Activated naive CD8-positive, alpha-beta T cell treated with anti-CD3 and anti-CD28 coated beads, Interleukin-2, amount 10 ng/mL, durations not matched to agents 7 days and 5 days (primary cell): ENCODE measurements around the gene SMAD2. TPM values are rescaled to one million over a fixed set of nuclear protein-coding genes. Genes with fewer than 3 reads are reported as not detected.
"Not testable (repeated sequence)": the region's sequence is repeated elsewhere in the genome, so short reads cannot be mapped to it uniquely, and the experiment has no call there.

Experiments
- ATAC-seq: fragments of 150-1000 bp; cut with Tn5 transposase; one replicate; pipeline ENCODE4 v1.10.0; 2021; ENCODE audit warnings: low read depth, moderate library complexity
- POLR2A ChIA-PET: fragments of 350-600 bp; sonication (Branson Sonifier 250); formaldehyde crosslinking; loops from one replicate; lab custom pipeline; 2021; ENCODE audit warnings: antibody characterized with exemption; lab: Charles Lee
- DNase-seq: peaks from one replicate; pipeline ENCODE4 v3.0.0; 2021
- H3K27ac Mint-ChIP-seq: one replicate; pipeline ENCODE4 v1.8.0; 2022; ENCODE audit warnings: mild to moderate bottlenecking, mixed read lengths
- H3K27me3 Mint-ChIP-seq: one replicate; pipeline ENCODE4 v1.8.0; 2022; ENCODE audit warnings: mild to moderate bottlenecking, moderate library complexity, mixed read lengths
- H3K36me3 Mint-ChIP-seq: one replicate; pipeline ENCODE4 v1.8.0; 2021; ENCODE audit warnings: mild to moderate bottlenecking, mixed read lengths
- H3K4me1 Mint-ChIP-seq: one replicate; pipeline ENCODE4 v1.8.0; 2021; ENCODE audit warnings: mixed read lengths
- H3K4me3 Mint-ChIP-seq: one replicate; pipeline ENCODE4 v1.8.0; 2022; ENCODE audit warnings: mild to moderate bottlenecking, moderate library complexity, mixed read lengths
- H3K9me3 Mint-ChIP-seq: one replicate; pipeline ENCODE4 v1.8.0; 2021; ENCODE audit warnings: mixed read lengths
- total RNA-seq, 2 experiments: library from RNA; stranded (reverse); gene quantifications; one replicate each; pipeline ENCODE4 v1.2.3, GENCODE V29; 2021

Gene SMAD2
- total RNA-seq, 2 experiments from 2014 or later = 119 to 127 TPM

GRCh38 chr18:47842836-47843235, 87.6 kb downstream of the SMAD2 start:
- ATAC-seq (no peak), DNase-seq (no peak)
- H3K9me3 Mint-ChIP-seq = no peaks in the 10 kb centered on the region
- no peak overlapping the region for H3K27ac Mint-ChIP-seq
- peaks cover 43% of the 10 kb centered on the region for H3K36me3 Mint-ChIP-seq
- no peak overlapping the region for H3K4me3 Mint-ChIP-seq
- H3K4me1 Mint-ChIP-seq = no peaks in the 10 kb centered on the region
- POLR2A ChIA-PET = no interaction called here
- no peaks in the 10 kb centered on the region for H3K27me3 Mint-ChIP-seq

GRCh38 chr18:47838396-47838795, 92.1 kb downstream of the SMAD2 start:
- POLR2A ChIA-PET = no interaction called here

GRCh38 chr18:47832348-47832747, 98.1 kb downstream of the SMAD2 start:
- ATAC-seq (no peak), DNase-seq (no peak)
- H3K4me3 Mint-ChIP-seq = no peak overlapping the region
- POLR2A ChIA-PET = no interaction called here
- no peaks in the 10 kb centered on the region for H3K4me1 Mint-ChIP-seq
- peaks cover 38% of the 10 kb centered on the region for H3K36me3 Mint-ChIP-seq
- no peaks in the 10 kb centered on the region for H3K27me3 Mint-ChIP-seq
- peaks cover 2% of the 10 kb centered on the region for H3K9me3 Mint-ChIP-seq
- no peak overlapping the region for H3K27ac Mint-ChIP-seq

More at GRCh38 chr18:47838396-47838795, 92.1 kb downstream of the SMAD2 start:
- no peak for ATAC-seq
- Mint-ChIP-seq H3K27me3 (no peaks in the 10 kb centered on the region), H3K27ac (no peak overlapping the region), H3K9me3 (no peaks in the 10 kb centered on the region), H3K36me3 (peaks cover 52% of the 10 kb centered on the region), H3K4me1 (no peaks in the 10 kb centered on the region), H3K4me3 (no peak overlapping the region)
- no peak for DNase-seq

- Mint-ChIP-seq H3K4me1 (no peaks in the 10 kb centered on the region), H3K4me3 (no peak overlapping the region), H3K9me3 (peaks cover 2% of the 10 kb centered on the region), H3K27me3 (no peaks in the 10 kb centered on the region), H3K27ac (no peak overlapping the region), H3K36me3 (peaks cover 37% of the 10 kb centered on the region)
- no peak for ATAC-seq
- DNase-seq = no peak
- POLR2A ChIA-PET = no interaction called here
These were observed 99.1 kb downstream of the SMAD2 start for GRCh38 chr18:47831351-47831750.

GRCh38 chr18:47830772-47831171, 99.7 kb downstream of the SMAD2 start:
- no peaks in the 10 kb centered on the region for H3K27me3 Mint-ChIP-seq
- H3K9me3 Mint-ChIP-seq = peaks cover 2% of the 10 kb centered on the region

GRCh38 chr18:47829831-47830230, 100.6 kb downstream of the SMAD2 start:
- no peak for ATAC-seq
- H3K27me3 Mint-ChIP-seq = no peaks in the 10 kb centered on the region
- H3K9me3 Mint-ChIP-seq = peaks cover 2% of the 10 kb centered on the region
- no peak overlapping the region for H3K4me3 Mint-ChIP-seq
- DNase-seq = no peak
- POLR2A ChIA-PET = no interaction called here
- H3K4me1 Mint-ChIP-seq = no peaks in the 10 kb centered on the region
- no peak overlapping the region for H3K27ac Mint-ChIP-seq
- H3K36me3 Mint-ChIP-seq = peaks cover 37% of the 10 kb centered on the region

More at GRCh38 chr18:47830772-47831171, 99.7 kb downstream of the SMAD2 start:
- Mint-ChIP-seq H3K36me3 (peaks cover 34% of the 10 kb centered on the region), H3K27ac (no peak overlapping the region), H3K4me1 (no peaks in the 10 kb centered on the region), H3K4me3 (no peak overlapping the region)
- ATAC-seq (no peak), DNase-seq (no peak)
- POLR2A ChIA-PET = no interaction called here

GRCh38 chr18:47828031-47828430, 102.4 kb downstream of the SMAD2 start:
- H3K36me3 Mint-ChIP-seq = peaks cover 36% of the 10 kb centered on the region
- ATAC-seq, H3K9me3 Mint-ChIP-seq, DNase-seq, POLR2A ChIA-PET, H3K4me3 Mint-ChIP-seq, H3K27ac Mint-ChIP-seq, H3K4me1 Mint-ChIP-seq, H3K27me3 Mint-ChIP-seq: not testable (repeated sequence)

- H3K4me3 Mint-ChIP-seq = no peak overlapping the region
- H3K36me3 Mint-ChIP-seq = peaks cover 31% of the 10 kb centered on the region
- POLR2A ChIA-PET = no interaction called here
- H3K9me3 Mint-ChIP-seq = peaks cover 2% of the 10 kb centered on the region
- H3K27me3 Mint-ChIP-seq = no peaks in the 10 kb centered on the region
- DNase-seq (no peak), ATAC-seq (no peak)
- no peak overlapping the region for H3K27ac Mint-ChIP-seq
- no peaks in the 10 kb centered on the region for H3K4me1 Mint-ChIP-seq
These were observed 104.0 kb downstream of the SMAD2 start for GRCh38 chr18:47826157-47827074.

- no peak for DNase-seq
- Mint-ChIP-seq H3K9me3 (no peaks in the 10 kb centered on the region), H3K36me3 (peaks cover 10% of the 10 kb centered on the region), H3K4me3 (no peak overlapping the region), H3K27me3 (no peaks in the 10 kb centered on the region), H3K4me1 (no peaks in the 10 kb centered on the region), H3K27ac (no peak overlapping the region)
- ATAC-seq = no peak
- POLR2A ChIA-PET = no interaction called here
These were observed 109.1 kb downstream of the SMAD2 start for GRCh38 chr18:47821314-47821713.

- POLR2A ChIA-PET = no interaction called here
- DNase-seq (no peak), ATAC-seq (no peak)
- Mint-ChIP-seq H3K36me3 (peaks cover 13% of the 10 kb centered on the region), H3K4me1 (no peaks in the 10 kb centered on the region), H3K27me3 (no peaks in the 10 kb centered on the region), H3K4me3 (no peak overlapping the region), H3K27ac (no peak overlapping the region), H3K9me3 (peaks cover 5% of the 10 kb centered on the region)
These were observed 112.7 kb downstream of the SMAD2 start for GRCh38 chr18:47817795-47818077.

- POLR2A ChIA-PET = no interaction called here
- no peak overlapping the region for H3K27ac Mint-ChIP-seq
- H3K36me3 Mint-ChIP-seq = peaks cover 15% of the 10 kb centered on the region
- no peaks in the 10 kb centered on the region for H3K27me3 Mint-ChIP-seq
- H3K4me3 Mint-ChIP-seq = no peak overlapping the region
- H3K4me1 Mint-ChIP-seq = no peaks in the 10 kb centered on the region
- peaks cover 8% of the 10 kb centered on the region for H3K9me3 Mint-ChIP-seq
- no peak for ATAC-seq
- no peak for DNase-seq
These were observed 113.3 kb downstream of the SMAD2 start for GRCh38 chr18:47817017-47817794.

GRCh38 chr18:47815486-47816270, 114.8 kb downstream of the SMAD2 start:
- DNase-seq (no peak), ATAC-seq (no peak)
- Mint-ChIP-seq H3K4me3 (no peak overlapping the region), H3K36me3 (peaks cover 14% of the 10 kb centered on the region), H3K4me1 (no peaks in the 10 kb centered on the region), H3K27me3 (no peaks in the 10 kb centered on the region), H3K27ac (no peak overlapping the region), H3K9me3 (peaks cover 8% of the 10 kb centered on the region)
- POLR2A ChIA-PET = no interaction called here

- peaks cover 7% of the 10 kb centered on the region for H3K36me3 Mint-ChIP-seq
- H3K27ac Mint-ChIP-seq = no peak overlapping the region
- POLR2A ChIA-PET = no interaction called here
- DNase-seq (no peak), ATAC-seq (no peak)
- peaks cover 10% of the 10 kb centered on the region for H3K9me3 Mint-ChIP-seq
- H3K4me3 Mint-ChIP-seq = no peak overlapping the region
- H3K4me1 Mint-ChIP-seq = no peaks in the 10 kb centered on the region
- no peaks in the 10 kb centered on the region for H3K27me3 Mint-ChIP-seq
These were observed 121.0 kb downstream of the SMAD2 start for GRCh38 chr18:47809420-47809819.
